B cell (primary cell): ENCODE results near the gene ATP6V0E2. TPM values are rescaled to one million over a fixed set of nuclear protein-coding genes. Genes with fewer than 3 reads are reported as not detected.
A peak's percentile ranks its signal among the peaks of the same experiment; 100 is the strongest.

Source experiments
- ATAC-seq: fragments of 200-7000 bp; cut with Tn5 transposase; one replicate; pipeline ENCODE4 v1.10.0; 2021; ENCODE audit warnings: low read depth, mild to moderate bottlenecking, moderate number of reproducible peaks, moderate library complexity
- CTCF ChIA-PET: fragments of 350-600 bp; sonication (Branson Sonifier 250); formaldehyde crosslinking; loops from one replicate; lab custom pipeline; 2021; ENCODE audit warnings: antibody characterized with exemption, inconsistent platforms; lab: Charles Lee
- POLR2A ChIA-PET: fragments of 350-600 bp; sonication (Branson Sonifier 250); formaldehyde crosslinking; loops from one replicate; lab custom pipeline; 2021; ENCODE audit warnings: antibody characterized with exemption; lab: Charles Lee
- DNase-seq: peaks from one replicate; pipeline ENCODE4 v3.0.0; 2013
- H2AFZ ChIP-seq: 2 replicates; pipeline ENCODE4 v1.6.1; 2012; ENCODE audit warnings: mild to moderate bottlenecking, low read depth, low read length; ENCODE audit not compliant: insufficient read depth, poor library complexity, severe bottlenecking
- H3K27ac ChIP-seq, 2 donors: 1 replicate in 1 of 2; 2 replicates in 1 of 2; pipeline ENCODE4 v1.5.1; 2012 to 2013; ENCODE audit warnings: low read length in 2 of 2, mild to moderate bottlenecking in 2 of 2, moderate library complexity in 1 of 2
- H3K27me3 ChIP-seq, 4 experiments: fragments of 200-600 bp in 1 of 4; sonication (generic) in 1 of 4; replicated peaks in 1 of 4; 1 replicate in 2 of 4; 2 replicates in 2 of 4; pipeline versions ENCODE4 v1.6.1 to v1.7.0; 2013 to 2016; ENCODE audit warnings: low read length in 3 of 4, mild to moderate bottlenecking in 2 of 4, mixed read lengths in 1 of 4, moderate library complexity in 1 of 4; ENCODE audit not compliant: insufficient read depth in 4 of 4, control insufficient read depth in 3 of 4; ENCODE audit errors: control extremely low read depth in 1 of 4
- H3K36me3 ChIP-seq, 2 experiments: replicated peaks in 1 of 2; 1 replicate in 1 of 2; 2 replicates in 1 of 2; pipeline versions ENCODE4 v1.6.1 to v1.7.1; 2013; ENCODE audit warnings: low read length in 1 of 2; ENCODE audit not compliant: insufficient read depth in 2 of 2, control insufficient read depth in 1 of 2; ENCODE audit errors: control extremely low read depth in 1 of 2, extremely low read depth in 1 of 2
- H3K4me1 ChIP-seq, 2 donors: fragments of 200-600 bp in 1 of 2; sonication (generic) in 1 of 2; 1 replicate in 1 of 2; 2 replicates in 1 of 2; pipeline versions ENCODE4 v1.5.1 to v1.6.1; 2013 to 2017; ENCODE audit warnings: low read length in 2 of 2; ENCODE audit not compliant: control insufficient read depth in 2 of 2, insufficient read depth in 2 of 2
- H3K4me2 ChIP-seq: replicated peaks from 2 replicates; pipeline ENCODE3; 2012; ENCODE audit warnings: mild to moderate bottlenecking, low read depth, low read length; ENCODE audit not compliant: poor library complexity, severe bottlenecking
- H3K4me3 ChIP-seq, 5 experiments: fragments of 200-600 bp in 1 of 5; sonication (generic) in 1 of 5; 1 replicate in 3 of 5; 2 replicates in 2 of 5; pipeline versions ENCODE4 v1.5.1 to v1.7.0; 2011 to 2016; ENCODE audit warnings: low read length in 4 of 5, mild to moderate bottlenecking in 4 of 5, low read depth in 2 of 5, control low read depth in 1 of 5, moderate library complexity in 1 of 5; ENCODE audit not compliant: insufficient read depth in 1 of 5; ENCODE audit errors: control extremely low read depth in 1 of 5, extremely low read depth in 1 of 5
- H3K79me2 ChIP-seq: fragments of 200-600 bp; sonication (generic); one replicate; pipeline ENCODE4 v1.6.0; 2016; ENCODE audit warnings: low read length; ENCODE audit not compliant: control insufficient read depth, insufficient read depth
- H3K9ac ChIP-seq: fragments of 200-600 bp; sonication (generic); 2 replicates; pipeline ENCODE4 v1.6.1; 2017; ENCODE audit warnings: mild to moderate bottlenecking, low read length, moderate library complexity
- H3K9me3 ChIP-seq, 3 donors: one replicate each; pipeline versions ENCODE4 v1.6.1 to v1.7.1; 2013; ENCODE audit warnings: low read length in 2 of 3; ENCODE audit not compliant: control insufficient read depth in 2 of 3, insufficient read depth in 1 of 3; ENCODE audit errors: control extremely low read depth in 1 of 3
- H4K20me1 ChIP-seq: 2 replicates; pipeline ENCODE4 v1.6.0; 2012; ENCODE audit warnings: mild to moderate bottlenecking, low read length; ENCODE audit not compliant: insufficient read depth, control insufficient read depth, poor library complexity, severe bottlenecking
- H3K27ac Mint-ChIP-seq: one replicate; pipeline ENCODE4 v1.8.0; 2021; ENCODE audit warnings: mixed read lengths
- H3K27me3 Mint-ChIP-seq: one replicate; pipeline ENCODE4 v1.8.0; 2021; ENCODE audit warnings: mixed read lengths
- H3K4me1 Mint-ChIP-seq: one replicate; pipeline ENCODE4 v1.8.0; 2021; ENCODE audit warnings: mixed read lengths
- H3K4me3 Mint-ChIP-seq: one replicate; pipeline ENCODE4 v1.8.0; 2021; ENCODE audit warnings: mixed read lengths
- H3K9me3 Mint-ChIP-seq: one replicate; pipeline ENCODE4 v1.8.0; 2022; ENCODE audit warnings: mixed read lengths; ENCODE audit not compliant: insufficient read depth
- EZH2 ChIP-seq: IDR thresholded peaks from 2 replicates; pipeline ENCODE4 v1.6.1; 2012; ENCODE audit warnings: borderline replicate concordance, low read depth, mild to moderate bottlenecking, moderate library complexity, low read length; ENCODE audit not compliant: insufficient read depth, poor library complexity, severe bottlenecking
- WGBS: methylation state at CpG from one replicate; pipeline ENCODE4 v1.1.5; 2013; ENCODE audit warnings: missing lambda C conversion rate; ENCODE audit not compliant: insufficient coverage; 5-methylcytosine and 5-hydroxymethylcytosine counted together
- intact Hi-C: fragments of 100-400 bp; cut with micrococcal nuclease; formaldehyde crosslinking; loops from one replicate; pipeline ENCODE4 v1.10.0; 2022
- polyA plus RNA-seq: library from polyadenylated mRNA; depleted of rRNA; stranded (reverse); fragments of >200 nt; gene quantifications from 2 replicates; pipeline ENCODE4 v1.2.3, GENCODE V29; 2012
- total RNA-seq, 2 donors: library from RNA; stranded (reverse); fragments of 120-200 nt in 1 of 2; gene quantifications; 1 replicate in 1 of 2; 2 replicates in 1 of 2; pipeline versions ENCODE4 v1.2.3 to v1.2.4, GENCODE V29; 2013 to 2022
- TF ChIP-seq, protein P1 (sequence below): fragments of 200-600 bp; IDR thresholded peaks from one replicate; pipeline ENCODE4 v1.8.0; 2022; ENCODE audit warnings: antibody characterized with exemption, mild to moderate bottlenecking

The ATP6V0E2 gene
- total and polyA plus RNA-seq, 2 donors (not counting 1 experiment from before 2014, with no cell fraction given): 13.5 to 49.6 TPM

DNA sequence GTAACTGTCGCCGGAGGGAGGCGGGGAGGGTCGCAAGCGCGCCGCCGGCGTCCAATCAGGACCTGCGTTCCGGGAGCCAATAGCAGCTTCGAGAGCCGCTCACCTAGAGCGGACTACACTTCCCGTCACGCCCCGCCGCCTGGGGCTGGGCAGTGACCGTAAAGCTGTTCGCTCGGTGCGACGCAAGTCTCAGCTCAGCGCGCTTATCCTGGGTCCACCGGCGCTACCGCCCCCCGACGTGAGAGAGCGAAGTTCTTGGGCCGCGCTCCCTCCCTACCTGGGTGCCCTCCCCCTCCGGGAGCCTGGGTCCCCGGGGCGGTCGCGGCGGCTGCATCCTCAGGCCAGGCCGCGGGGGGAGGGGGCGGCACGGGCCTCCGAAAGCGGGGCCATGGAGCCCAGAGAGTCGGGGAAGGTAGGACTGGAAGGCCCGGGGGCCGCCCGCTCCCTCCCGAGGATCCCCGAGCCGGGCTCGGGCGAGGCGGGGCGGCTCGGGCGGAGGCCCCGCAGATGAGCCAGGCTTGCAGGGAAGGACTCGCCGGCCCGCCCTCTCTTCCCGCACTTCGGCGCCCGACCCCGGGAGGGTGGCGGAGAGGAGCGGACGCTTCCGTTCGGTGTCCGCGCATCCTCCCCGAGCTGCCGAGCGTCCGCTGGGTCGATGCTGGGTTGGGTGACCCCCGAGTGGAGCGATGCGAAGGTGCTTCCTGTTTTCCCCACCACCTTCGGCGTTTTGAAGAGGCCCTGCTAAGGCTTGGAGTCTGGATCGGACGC, 35.4 kb upstream of the ATP6V0E2 start, which contains the start of gene ZNF862:
TSS of gene ZNF862 (plus strand) at position 152 of the 768 bp plus-strand sequence. CDS start at position 389, 237 bp downstream.
- H3K4me2 ChIP-seq: peak within 1 kb of the TSS; percentile 90
- peaks cover 14% of the 10 kb centered on the region for H4K20me1 ChIP-seq
- peak; percentile 97 for DNase-seq
- ChIA-PET CTCF (interaction anchor here (0.9 to 1.7 kb wide), 6 partner anchors 8 to 216 kb away, joined by 3 to 5 read pairs (median 4); no protein-coding TSS in a partner anchor), POLR2A (interaction anchor here (1.4 kb wide), 1 partner anchor 66 kb away, joined by 5 read pairs; no protein-coding TSS in a partner anchor)
- peaks cover 13 to 15% of the 10 kb centered on the region in 2 donors for H3K4me1 ChIP-seq
- no peaks in the 10 kb centered on the region for H3K27me3 ChIP-seq
- Mint-ChIP-seq H3K4me1 (peaks cover 19% of the 10 kb centered on the region), H3K4me3 (peak within 1 kb of the TSS; percentile 96), H3K9me3 (no peaks in the 10 kb centered on the region), H3K27ac (peak within 1 kb of the TSS; percentile 93), H3K27me3 (peaks cover 22% of the 10 kb centered on the region)
- intact Hi-C loops: loop anchor here (1.0 to 5.0 kb wide), 7 partner anchors 35 to 1389 kb away; partner anchors contain the start of genes ABCF2, ATP6V0E2, FASTK and TMUB1
- no peaks in the 10 kb centered on the region for H3K36me3 ChIP-seq
- peak within 1 kb of the TSS; percentile 78 for H3K9ac ChIP-seq
- peak; percentile 95 for ATAC-seq
- H3K79me2 ChIP-seq: peaks cover 17% of the 10 kb centered on the region
- H3K27ac ChIP-seq: peak within 1 kb of the TSS; percentile 51 to 77
- under 1% methylated on average over 86 of the region's 86 CpGs for WGBS
- no peaks in the 10 kb centered on the region for H3K9me3 ChIP-seq
- TF ChIP-seq, protein P1, sequence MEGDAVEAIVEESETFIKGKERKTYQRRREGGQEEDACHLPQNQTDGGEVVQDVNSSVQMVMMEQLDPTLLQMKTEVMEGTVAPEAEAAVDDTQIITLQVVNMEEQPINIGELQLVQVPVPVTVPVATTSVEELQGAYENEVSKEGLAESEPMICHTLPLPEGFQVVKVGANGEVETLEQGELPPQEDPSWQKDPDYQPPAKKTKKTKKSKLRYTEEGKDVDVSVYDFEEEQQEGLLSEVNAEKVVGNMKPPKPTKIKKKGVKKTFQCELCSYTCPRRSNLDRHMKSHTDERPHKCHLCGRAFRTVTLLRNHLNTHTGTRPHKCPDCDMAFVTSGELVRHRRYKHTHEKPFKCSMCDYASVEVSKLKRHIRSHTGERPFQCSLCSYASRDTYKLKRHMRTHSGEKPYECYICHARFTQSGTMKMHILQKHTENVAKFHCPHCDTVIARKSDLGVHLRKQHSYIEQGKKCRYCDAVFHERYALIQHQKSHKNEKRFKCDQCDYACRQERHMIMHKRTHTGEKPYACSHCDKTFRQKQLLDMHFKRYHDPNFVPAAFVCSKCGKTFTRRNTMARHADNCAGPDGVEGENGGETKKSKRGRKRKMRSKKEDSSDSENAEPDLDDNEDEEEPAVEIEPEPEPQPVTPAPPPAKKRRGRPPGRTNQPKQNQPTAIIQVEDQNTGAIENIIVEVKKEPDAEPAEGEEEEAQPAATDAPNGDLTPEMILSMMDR: no peak
- TF ChIP-seq EZH2: no peak
- H2AFZ ChIP-seq: peak within 1 kb of the TSS; percentile 87
- peak within 1 kb of the TSS; percentile 60 to 88 (median 73) for H3K4me3 ChIP-seq
